Activated CD4-positive, alpha-beta T cell treated with anti-CD3 and anti-CD28 coated beads, Interleukin-2, amount 50 U/mL, for 4 hours (primary cell): Measurements from ENCODE around the gene FAHD2A.
"Not testable (repeated sequence)": the region's sequence is repeated elsewhere in the genome, so short reads cannot be mapped to it uniquely, and the experiment has no call there.

Experiments used
- DNase-seq, 2 experiments: peaks; one replicate each; pipeline ENCODE4 v3.0.0-alpha.2; 2020

The FAHD2A gene

DNA sequence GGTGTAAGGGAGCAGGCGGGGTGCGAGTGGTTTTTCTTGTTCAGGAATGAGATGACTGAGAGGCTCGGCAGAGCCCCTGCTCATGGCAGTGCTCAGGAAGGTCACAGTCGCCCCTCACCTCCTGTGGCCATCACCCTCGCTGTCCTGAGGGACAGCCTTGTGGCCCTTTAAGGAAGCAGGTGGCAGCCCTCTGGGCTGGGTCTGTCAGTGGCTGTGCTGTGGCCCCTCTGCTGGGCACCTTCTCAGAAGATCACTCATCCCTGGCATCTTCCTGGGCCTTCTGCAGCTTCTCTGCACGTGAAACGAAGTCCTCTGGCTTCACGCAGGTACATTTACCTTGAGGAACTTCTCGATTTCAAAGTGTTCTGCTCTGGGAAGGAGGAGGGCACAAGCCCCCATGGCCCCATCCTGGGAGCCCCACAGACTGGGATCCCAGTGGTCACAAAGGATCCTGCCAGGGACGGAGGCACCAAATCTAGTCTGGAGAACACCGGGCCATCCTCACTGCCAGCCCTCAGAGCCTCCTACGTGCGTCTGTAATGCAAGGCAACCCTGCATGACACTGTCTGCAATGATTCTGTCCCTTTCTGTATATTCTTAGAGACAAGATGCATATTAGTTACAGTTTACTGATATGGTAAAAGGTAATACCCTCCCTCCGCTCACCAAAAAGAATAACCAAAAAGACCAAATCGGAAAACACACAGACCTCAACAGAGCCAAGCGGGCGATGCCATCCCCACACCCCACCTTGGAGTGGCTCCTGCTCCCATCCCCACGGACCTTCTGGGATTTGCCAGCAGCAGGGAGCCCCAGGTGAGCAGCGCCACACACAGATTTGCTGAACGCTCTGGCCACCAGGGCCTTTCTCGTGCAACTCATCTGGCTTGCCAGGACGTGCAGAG lies 25.9 kb upstream of the FAHD2A start:
- no peak for DNase-seq

DNA sequence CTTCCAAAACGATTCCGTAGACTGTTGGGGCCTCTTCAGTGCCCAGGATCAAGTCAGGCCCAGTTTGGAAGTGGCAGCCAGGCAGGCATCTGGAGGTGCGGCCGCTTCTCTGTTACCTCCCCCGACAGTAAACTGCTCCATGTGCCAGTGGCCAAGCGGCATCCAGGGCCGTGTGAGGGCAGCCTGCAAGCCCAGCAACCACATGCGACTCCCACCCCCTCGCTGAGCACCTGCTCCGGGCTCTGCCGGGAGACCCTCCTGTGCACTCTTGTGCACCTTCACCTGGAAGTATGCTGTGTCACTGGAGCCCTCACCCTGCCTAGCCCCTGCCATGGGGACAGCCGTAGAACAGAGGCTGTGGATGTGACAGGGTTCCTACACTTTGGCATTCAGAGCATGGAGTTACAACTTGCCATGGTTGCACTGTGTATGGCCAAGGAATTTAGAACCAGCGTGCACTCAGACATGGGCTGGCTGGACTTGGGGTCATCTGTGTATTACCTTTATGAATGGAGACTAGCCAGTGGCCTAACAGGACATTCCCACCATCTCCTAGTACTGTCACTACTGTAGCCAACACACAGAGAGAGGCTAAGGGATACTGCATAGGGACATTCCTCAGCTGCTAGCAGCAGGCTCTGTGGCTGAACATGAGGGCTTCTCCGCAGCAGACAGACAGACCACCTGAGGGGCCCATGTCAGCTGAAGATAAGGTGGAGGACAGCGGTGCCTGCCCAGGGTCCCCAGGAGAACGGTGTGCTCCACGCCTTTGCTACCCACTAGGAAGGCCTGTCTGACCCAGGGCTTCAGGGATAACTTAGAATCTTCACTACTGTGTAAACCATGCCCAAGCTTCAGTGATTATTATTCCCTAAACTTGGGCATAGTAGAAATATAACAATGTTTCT lies 25.0 kb upstream of the FAHD2A start:
- DNase-seq = no peak

DNA sequence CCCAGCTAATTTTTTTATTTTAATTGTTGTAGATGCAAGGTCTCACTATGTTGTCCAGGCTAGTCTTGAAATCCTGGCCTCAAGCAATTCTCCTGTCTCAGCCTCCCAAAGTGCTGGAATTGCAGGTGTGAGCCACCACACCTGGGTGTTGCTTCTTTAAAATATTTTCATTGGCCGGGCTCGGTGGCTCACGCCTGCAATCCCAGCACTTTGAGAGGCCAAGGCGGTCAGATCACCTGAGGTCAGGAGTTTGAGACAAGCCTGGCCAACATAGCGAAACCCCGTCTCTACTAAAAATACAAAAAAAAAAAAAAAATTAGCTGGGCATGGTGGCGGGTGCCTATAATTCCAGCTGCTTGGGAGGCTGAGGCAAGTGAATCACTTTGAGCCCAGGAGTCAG lies 24.2 kb upstream of the FAHD2A start:
- not testable (repeated sequence) for DNase-seq

DNA sequence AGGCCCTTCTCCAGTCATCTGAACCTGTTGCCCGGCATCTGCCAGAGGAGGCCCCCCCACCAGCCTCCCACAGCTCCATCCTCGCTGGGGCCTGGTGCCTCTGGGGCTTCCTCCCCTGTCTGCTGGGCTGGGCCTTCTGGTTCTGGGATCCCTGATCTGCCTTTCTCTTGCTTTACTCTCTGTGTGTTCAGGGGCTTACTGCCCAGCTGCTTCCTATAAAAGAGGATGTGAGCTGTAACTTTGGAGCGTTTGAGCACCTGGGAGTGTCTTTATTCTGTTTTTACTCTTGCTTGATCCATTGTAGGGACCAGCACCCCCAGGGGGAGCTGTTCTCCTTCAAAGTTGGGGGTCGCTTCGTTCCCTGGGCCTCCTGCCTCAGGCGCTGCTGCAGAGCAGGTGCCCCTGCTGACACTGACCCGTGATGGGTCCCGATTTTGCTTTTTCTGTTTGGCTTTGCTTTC lies 23.1 kb upstream of the FAHD2A start:
- no peak for DNase-seq

DNA sequence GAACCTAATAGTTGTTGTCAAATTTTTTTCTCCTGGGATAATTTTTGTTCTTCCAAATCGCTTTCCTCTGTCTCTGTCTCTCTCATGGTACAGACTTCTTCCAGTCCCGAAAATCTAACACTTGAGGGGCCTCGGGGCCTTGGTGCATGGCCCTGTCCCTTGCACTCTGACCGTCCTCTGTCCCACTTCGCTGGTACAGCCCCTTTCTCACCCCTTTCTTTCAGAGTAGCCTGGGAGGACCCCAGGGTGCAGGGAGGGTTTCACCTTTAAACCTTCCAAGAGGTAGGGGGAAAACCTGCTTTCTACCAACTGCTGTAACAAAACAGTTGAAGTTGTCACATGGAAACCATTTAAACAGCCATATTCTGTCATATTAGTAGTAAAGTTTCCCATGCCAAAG lies 22.2 kb upstream of the FAHD2A start:
- DNase-seq = no peak

DNA sequence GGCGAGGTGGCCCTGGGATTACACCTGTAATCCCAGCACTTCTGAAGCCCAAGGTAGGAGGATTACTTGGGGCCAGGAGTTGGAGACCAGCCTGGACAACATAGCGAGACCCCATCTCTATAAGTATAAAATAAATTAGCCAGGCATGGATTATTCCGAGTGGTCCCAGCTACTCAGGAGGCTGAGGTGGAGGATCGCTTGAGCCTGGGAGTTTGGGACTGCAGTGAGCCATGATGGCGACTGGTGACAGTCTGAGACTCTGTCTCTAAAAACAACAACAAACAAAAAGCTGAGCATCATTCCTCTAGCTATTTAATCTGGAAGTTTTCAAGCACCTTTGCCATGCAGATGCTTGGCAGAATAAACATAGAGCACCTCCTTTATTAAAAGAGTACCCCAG lies 21.8 kb upstream of the FAHD2A start:
- DNase-seq = no peak

DNA sequence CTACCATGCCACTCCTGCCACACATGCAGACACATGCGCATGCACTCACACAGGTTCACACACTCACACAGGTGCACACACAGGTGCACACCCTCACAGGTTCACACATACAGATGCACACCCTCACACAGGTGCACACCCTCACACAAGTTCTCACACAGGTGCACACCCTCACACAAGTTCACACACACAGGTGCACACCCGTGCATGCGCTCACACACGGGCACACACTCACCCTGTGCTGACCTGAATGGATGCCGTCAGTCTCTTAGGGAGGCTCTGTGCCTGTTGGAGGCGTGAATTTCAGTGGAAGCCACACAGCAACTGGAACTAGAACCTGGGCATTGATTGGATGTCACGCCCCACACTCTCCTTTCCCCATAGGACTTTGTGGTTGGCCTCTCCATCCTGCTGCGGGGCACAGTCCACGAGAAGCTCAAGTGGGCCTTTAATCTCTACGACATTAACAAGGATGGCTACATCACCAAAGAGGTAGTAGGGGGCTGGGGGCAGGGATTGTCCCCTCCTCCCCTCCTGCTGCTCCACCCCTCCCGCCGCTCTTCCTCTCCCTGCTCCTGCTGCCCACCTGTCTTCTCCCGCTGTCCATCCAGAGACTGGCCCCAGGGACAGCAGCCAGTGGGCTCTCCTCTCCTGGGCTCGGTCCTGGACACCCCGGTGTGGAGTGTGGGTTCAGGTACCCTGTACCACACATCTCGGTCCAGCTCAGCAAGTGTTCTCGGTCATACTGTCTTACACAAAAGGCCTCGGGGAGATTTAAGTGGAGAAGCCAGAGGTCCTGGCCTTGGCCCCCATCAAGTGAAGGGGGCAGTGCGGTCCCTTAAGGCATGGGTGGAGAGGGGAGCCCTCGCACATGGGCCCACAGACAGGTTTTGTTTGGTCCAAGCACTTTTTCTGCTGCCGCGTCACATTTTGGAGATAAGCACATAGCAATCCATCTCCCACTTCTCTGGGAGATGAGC lies 21.0 kb upstream of the FAHD2A start:
- DNase-seq = no peak

DNA sequence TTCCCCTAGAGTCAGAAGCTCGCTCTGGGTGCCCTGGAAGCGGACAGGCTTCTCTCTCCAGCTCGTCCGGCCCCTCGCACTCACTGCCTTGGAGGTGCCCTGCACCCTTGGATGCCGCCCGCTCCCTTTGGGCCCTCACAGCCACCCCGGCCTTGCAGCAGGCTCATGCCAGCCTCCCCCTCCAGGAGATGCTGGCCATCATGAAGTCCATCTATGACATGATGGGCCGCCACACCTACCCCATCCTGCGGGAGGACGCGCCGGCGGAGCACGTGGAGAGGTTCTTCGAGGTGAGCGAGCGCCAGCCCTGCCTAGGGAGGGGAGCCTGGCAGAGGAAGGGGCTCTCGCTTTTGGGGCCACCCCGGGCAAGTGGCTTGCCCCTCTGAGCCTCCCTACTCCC lies 20.3 kb upstream of the FAHD2A start:
- DNase-seq = no peak

DNA sequence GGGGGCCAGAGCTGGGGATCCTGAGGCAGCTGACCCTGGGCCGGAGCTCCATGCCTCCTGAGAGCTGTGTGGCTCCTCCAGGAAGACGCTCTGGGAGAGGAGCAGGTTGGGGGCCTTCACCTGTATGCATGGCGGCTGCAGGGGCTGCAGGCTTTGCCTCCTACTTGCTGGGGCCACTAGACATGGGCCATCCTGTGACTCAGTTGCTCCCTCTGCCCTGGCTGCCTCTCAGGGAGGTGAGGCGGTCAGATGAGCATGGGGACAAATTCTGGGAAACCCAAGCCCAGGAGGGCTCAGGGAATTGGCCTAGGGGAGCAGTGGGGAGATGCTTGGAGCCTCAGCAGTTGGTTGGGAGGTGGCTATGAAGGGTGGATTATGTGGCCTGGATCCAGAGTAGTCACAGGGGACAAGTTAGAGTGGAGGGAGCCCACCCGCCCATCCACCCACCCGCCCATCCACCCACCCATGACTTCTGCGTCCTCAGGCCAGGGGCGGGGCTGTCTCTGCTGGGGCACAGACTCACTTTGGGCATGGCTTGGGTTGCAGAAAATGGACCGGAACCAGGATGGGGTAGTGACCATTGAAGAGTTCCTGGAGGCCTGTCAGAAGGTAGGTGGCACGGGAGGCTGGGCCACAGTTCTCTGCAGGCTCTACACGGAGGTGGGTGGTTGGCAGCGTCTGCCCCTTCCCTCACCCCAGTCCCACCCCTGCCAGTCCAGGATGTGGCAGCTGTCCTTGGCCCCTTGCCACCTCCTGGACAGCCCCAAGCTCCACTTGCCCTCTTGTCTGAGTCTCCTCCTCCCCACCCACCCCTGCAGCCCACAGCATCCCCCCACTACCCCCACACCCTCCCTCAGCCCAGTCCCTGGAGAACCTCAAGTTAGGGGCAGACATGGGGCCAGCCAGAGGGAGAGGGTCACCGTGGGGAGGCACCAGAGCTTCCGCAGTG lies 19.5 kb upstream of the FAHD2A start:
- no peak for DNase-seq

DNA sequence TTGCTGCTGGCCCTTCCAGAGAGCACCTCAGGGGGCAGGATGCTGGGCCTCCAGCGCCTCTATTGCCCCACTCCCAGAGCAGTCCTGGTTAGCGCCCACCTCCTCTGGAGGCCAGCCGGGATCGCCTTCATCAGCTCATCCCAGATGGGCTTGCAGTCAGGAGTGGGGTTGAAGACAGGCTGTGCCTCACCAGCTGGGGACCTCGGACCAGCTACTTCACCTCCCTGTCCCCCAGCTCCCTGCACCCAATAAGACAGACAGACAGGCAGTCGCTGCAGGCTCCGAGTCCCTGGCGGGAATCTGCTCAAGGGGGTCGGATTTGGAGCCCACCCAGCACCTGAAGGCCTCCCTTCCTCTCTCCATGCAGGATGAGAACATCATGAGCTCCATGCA lies 18.9 kb upstream of the FAHD2A start:
- no peak for DNase-seq

DNA sequence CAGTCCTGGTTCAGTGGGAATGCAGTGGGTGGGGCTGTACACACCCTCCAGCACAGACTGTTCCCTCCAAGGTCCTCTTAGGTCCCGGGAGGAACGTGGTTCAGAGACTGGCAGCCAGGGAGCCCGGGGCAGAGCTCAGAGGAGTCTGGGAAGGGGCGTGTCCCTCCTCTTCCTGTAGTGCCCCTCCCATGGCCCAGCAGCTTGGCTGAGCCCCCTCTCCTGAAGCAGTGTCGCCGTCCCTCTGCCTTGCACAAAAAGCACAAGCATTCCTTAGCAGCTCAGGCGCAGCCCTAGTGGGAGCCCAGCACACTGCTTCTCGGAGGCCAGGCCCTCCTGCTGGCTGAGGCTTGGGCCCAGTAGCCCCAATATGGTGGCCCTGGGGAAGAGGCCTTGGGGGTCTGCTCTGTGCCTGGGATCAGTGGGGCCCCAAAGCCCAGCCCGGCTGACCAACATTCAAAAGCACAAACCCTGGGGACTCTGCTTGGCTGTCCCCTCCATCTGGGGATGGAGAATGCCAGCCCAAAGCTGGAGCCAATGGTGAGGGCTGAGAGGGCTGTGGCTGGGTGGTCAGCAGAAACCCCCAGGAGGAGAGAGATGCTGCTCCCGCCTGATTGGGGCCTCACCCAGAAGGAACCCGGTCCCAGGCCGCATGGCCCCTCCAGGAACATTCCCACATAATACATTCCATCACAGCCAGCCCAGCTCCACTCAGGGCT lies 17.5 kb upstream of the FAHD2A start:
- DNase-seq = no peak

DNA sequence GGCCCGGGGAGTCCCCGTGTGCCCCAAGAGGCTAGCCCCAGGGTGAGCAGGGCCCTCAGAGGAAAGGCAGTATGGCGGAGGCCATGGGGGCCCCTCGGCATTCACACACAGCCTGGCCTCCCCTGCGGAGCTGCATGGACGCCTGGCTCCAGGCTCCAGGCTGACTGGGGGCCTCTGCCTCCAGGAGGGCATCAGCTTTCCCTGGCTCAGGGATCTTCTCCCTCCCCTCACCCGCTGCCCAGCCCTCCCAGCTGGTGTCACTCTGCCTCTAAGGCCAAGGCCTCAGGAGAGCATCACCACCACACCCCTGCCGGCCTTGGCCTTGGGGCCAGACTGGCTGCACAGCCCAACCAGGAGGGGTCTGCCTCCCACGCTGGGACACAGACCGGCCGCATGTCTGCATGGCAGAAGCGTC lies 16.9 kb upstream of the FAHD2A start:
- DNase-seq = no peak

DNA sequence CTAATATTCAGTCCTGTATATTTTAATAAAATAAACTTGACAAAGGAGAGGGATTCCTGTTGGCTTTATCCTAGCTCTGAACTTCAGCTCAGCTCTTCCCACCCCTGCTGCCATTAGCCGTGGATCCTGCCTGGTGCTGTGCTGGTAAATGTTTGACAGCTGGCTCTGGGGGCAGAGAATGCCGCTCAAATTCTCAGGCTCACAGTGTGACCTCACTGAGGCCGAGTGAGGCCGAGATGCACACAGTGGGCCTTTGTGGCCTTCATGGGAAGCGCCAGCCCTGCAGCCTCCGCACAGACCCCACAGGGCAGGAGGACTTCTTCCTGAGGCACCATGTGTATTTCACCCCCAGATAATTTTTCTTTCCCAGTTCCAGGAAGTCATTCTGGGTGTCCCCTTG lies 16.5 kb upstream of the FAHD2A start:
- DNase-seq = no peak

DNA sequence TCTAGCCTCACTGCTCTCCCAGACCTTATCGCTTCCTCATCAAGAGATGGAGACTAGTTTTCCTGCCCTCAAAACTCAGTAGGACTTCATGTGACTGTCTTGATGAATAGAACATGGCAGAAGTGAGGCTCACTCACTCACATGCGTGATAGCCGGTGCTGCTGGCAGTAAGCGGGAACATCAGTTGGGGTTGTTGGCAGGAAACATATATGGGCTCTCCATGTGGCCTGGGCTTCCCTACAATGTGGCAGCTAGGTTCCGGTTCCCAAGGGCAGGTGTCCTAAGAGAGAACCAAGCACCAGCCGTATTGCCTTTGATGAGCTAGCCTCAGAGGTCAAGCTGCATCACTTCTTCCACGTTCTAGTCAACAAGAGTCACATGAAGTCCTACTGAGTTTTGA lies 15.2 kb upstream of the FAHD2A start:
- no peak for DNase-seq

DNA sequence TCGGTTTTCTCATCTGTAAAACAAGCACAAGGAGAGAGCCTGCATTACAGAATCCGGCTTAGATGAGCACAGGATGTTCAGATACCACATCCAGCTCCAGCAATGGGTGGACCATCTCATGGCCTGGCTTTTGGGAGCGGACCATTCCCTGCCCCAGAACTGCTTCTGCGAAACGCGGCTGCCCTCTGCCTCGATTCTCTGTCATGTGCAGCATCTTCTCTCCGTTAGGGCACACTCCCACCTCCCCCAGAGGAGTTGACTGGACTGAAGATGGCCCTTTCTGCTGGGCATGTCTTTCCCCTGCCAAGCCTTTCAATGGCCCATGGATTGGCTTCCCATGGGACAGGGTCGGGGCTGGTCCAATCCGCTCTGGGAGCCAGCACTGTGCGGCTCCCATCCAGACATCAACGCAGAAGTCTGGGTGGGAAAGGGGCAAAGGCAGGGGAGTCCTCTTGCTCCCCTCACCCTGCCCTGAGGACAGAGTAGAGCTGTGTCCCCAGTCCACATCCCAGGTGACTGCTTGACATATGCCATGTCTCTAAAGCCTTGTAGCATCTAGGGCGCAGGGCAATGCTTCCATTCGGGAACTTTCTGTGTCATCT lies 14.3 kb upstream of the FAHD2A start:
- DNase-seq = no peak

DNA sequence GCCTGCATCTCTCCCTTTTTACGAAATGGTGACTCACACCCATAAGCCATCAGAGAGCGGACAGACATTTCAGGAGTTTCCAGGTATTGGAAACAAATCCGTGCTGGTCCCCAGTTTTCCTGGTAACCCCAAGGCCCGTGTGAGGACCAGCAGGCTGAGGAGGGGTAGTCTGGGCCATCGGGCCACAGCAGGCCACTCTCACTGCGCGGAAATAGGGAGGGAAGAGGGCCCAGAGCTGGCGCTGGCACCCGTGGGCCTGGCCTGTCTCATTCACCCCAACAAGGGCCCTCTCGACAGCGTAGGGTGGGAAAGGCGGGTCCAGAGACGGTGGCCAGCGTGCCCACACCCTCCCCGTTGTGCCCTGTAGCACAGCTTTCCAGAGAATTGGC lies 13.7 kb upstream of the FAHD2A start:
- DNase-seq = no peak

DNA sequence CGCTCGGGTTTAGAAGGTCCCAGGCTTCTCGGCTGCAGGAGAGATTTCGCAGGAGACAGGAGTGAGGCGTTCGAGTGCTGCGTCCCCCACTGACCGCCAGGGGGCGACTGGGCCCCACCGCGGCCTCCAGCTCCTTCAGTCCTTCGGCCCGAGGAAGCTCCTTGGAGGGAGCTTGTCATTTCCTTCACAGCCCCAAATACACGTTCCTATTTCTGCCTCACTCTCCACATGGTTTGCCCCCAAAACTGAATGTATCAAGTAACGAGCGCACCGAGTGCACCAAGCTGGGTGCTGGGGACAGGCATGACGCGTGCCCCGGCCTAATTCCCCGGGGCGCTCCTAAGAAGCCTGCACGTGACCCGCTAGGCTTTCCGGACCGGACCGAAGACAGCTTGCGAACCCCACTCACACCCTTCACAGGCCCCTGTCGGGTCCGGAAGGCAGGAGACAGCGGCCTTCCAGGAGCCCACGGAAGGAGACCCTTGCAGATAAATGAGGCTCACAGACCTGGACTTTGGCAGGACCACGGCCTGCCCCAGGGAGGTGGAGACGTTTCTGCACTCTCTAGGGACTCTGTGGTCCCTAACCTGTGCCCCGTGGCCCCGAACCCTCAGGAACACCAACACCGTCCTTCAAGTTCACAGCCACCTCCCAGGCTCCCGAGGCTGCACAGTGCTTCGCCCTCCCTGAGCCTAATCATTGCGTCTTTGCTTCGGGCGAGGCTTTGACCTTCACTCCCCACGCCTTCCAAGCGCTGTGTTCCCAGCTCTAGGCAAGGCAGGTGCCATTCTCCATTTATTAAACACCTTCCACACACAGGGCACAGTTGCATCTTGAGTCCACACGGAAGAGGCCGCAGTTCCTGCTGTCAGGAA lies 13.0 kb upstream of the FAHD2A start:
- no peak for DNase-seq

DNA sequence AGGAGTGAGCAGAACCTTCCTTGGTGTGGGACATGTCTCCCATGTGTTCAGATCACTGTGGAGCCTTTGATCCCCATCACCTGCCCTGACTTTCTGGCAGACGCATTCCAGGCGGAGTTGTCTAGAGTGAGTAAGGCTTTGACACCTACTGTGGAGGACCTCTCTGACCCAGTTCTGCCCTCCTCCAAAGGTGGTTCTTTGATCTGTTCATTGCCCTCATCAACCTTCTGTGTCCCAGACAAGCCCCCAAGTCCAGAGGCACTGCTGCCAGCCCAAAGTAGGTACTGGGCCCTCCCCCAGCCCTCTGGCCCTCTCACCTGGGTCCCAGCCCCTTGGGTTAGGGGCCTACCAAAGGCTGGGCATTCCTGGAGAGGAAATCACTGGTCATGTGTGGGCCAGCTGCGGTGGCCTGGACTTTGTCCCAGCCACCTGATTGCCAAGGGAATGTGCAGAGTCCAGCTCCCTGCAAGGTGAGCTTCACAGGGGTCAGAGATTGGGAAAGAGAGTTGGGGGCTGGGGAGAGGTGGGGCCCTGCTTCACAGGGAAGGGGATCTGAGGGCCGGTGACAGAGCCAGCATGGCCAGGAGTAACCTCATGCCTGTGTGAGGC lies 12.1 kb upstream of the FAHD2A start:
- no peak for DNase-seq

DNA sequence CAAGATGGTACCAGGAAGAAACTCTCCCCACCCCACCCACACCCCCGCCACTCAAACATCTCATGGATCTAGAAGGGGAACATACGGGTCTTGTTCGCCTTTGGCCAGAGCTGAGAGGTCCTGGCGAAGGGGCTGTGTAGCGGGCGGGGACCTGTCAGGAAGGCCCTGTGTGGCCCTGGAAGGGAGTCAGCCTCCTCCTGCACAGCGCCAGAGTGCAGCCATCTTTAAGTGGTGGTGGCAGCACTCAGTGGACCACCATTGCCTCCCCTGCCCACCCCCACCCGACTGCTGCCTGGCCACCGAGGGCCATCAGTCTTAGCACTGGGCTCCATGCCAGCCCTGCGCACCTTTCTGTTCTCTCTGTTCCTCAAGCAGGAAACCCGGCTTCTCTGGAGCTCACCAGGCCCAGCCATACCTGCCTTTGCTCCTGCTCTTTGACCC lies 11.6 kb upstream of the FAHD2A start:
- no peak for DNase-seq
